AML-193 (cell line): ENCODE data around the gene DDX31.
"Not testable (repeated sequence)": the region's sequence is repeated elsewhere in the genome, so short reads cannot be mapped to it uniquely, and the experiment has no call there.

ENCODE experiments used
- DNase-seq, 2 experiments: peaks; one replicate each; lab custom pipeline; 2025; lab: John Stamatoyannopoulos, UW

The DDX31 gene

GRCh38 chr9:132669698-132670456 lies at the start of gene DDX31:
Gene DDX31, minus strand, starts transcription at chr9:132669983. Its CDS starts 49 bp downstream, at chr9:132669934.
- peak; percentile 60 to 63 for DNase-seq

DNA sequence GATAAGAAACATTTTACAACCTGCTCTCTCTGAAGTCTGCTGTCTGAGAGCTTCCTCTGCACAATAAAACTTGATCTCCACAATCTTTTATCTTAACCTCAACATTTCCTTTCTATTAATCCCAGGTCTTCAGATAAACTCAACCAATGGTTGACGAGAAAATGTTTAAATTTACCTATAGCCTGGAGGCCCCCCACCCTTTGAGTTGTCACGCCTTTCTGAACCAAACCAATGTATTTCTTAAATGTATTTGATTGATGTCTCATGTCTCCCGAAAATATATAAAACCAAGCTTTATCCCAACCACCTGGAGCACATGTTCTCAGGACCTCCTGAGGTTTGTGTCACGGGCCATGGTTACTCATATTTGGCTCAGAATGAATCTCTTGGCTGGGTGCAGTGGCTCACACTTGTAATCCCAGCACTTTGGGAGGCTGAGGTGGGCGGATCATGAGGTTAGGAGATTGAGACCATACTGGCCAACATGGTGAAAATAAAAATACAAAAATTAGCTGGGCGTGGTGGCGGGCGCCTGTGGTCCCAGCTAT lies 48.7 kb upstream of the DDX31 start:
- DNase-seq, result not testable (repeated sequence)

DNA sequence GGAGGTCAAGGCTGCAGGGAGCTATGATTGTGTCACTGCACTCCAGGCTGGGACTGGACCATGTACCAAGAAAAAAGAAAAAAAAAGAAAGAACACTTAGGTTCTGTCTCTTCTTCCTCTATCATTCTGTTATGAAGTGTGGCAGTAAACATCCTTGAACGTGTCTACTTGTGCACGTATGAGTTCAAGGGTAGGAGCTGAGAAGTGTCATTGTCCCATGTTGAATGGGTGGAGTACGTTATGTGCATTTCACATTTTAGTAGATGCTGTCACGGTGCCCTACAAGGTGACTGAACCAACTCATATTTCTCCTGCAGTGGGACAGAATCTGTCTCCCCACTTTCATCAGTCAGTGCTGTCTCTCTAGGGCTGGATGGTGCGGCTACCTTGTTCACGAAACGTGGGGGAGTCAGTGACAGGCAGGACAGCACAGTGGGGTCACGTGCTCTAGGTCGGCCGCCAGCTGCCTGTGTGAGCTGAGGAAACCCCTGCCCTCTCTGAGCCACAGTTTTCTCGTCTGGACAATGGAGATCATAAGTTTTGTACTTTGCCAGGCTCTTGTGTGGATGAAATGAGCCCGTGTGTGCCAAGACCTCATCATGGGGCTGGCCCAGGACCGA lies 47.7 kb upstream of the DDX31 start:
- no peak for DNase-seq

- DNase-seq, result no peak
Observed at GRCh38 chr9:132716007-132716406, 46.2 kb upstream of the DDX31 start.

- no peak for DNase-seq
Observed at GRCh38 chr9:132712753-132713152, 43.0 kb upstream of the DDX31 start.

GRCh38 chr9:132711846-132712245 lies 42.1 kb upstream of the DDX31 start:
- no peak for DNase-seq

DNA sequence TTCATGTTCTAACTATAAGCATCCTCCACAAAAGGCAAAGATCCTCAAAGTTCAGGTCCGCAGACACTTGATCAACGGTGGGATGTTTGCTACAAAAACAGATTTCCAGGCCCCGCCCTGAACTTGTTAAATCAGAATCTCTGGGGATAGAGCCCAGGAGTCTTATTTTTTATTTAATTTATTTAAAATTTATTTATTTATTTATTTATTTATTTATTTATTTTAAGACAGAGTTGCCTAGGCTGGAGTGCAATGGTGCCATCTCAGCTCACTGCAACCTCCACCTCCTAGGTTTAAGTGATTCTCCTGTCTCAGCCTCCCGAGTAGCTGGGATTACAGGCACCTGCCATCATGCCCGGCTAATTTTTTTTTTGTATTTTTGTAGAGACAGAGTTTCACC lies 41.4 kb upstream of the DDX31 start:
- DNase-seq, result not testable (repeated sequence)

- no peak for DNase-seq
Observed at GRCh38 chr9:132710333-132710732, 40.5 kb upstream of the DDX31 start.

- no peak for DNase-seq
Observed at GRCh38 chr9:132708769-132709430, 39.1 kb upstream of the DDX31 start.

DNA sequence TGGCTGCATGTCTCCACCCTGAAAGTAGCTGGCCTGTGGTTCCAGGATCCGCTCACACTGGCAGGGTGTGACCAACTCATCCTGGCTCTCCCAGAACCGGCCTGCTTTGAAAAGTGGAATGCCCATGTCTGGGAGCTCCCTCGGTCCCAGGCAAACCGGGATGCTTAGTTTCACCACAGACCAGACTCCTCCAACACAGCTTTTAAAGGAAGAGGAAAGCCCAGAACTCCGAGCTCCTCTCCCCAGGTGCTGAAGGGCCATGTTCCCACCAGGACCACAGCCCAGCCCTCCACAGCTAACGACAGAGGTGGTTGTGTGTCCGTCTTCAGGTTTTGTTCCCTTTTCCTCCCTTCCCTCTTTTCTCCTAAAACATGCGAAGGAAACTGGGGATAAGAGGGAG lies 38.5 kb upstream of the DDX31 start:
- DNase-seq, result no peak

GRCh38 chr9:132703336-132703735 lies 33.6 kb upstream of the DDX31 start:
- DNase-seq, result no peak

- no peak for DNase-seq
Observed at GRCh38 chr9:132702254-132702653, 32.5 kb upstream of the DDX31 start.

DNA sequence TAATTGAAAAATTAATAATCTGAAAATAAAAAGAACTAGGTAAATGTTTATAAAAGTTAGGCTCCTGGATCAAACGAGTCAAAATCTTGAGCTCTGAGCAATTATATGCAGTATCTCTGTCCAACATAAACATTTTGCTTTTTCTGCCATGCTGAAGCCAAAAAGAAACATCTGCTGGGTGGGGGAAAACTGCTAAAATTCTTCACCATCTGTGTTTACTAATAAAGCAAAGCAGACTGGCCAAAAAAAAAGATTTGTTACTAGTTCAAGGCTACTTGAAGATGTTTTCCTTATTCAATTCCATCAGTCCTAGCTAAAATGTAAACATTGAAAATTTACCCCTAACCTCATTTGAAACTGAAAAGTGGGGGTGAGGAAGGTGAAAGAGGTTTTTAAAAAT lies 30.2 kb upstream of the DDX31 start:
- DNase-seq, result no peak

DNA sequence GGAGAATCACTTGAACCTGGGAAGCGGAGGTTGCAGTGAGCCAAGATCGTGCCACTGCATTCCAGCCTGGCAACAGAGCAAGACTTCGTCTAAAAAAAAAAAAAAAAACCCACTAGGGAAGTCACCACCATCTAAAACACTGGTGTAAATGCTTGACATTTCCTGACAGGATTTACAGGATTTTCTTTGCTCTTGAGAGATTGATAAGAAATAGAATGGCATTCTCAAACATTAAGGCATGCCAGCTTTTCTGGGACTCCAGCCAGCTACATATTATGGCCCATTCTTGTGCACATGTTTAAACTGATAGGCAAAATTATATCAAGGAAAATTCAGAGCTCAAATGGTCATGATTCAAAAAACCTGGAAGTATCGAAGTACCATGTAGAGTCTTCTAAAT lies 29.2 kb upstream of the DDX31 start:
- DNase-seq, result no peak

DNA sequence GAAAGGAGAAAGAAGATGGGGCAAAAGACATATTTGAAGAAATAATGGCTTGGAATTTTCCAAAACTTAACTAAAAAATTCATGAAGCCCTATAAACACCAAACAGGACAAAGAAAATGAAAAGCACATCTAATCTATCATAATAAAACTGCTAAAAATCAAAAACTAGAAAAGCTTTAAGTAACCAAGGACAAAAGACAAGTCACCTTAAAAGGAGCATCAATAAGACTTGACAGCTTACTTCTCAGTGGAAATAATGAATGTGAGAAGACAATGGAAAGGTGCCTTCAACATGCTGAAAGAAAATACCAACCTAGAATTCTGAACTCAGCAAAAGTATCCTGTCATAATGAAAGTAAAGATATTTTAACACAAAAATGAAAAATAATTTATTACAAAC lies 27.4 kb upstream of the DDX31 start:
- DNase-seq, result no peak

DNA sequence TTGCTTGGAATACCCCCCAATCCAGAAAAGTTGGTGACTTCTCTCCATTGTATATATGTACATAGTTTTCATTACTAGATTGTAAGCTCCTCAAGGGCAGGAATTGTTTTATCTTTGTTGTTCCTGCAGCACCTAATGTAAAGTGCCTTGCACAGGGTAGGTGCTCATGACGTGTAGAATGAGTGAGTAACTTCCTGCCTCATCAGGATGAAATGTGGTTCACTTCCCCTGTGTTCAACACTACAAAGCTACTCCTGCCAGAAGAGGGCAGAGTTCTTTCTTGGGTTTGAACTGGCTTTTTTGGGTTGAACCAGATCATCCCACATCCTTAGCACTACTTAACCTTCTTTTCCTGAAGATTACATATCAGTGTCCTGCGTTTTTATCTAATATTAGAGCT lies 24.4 kb upstream of the DDX31 start:
- DNase-seq, result peak; percentile 60 to 66

DNA sequence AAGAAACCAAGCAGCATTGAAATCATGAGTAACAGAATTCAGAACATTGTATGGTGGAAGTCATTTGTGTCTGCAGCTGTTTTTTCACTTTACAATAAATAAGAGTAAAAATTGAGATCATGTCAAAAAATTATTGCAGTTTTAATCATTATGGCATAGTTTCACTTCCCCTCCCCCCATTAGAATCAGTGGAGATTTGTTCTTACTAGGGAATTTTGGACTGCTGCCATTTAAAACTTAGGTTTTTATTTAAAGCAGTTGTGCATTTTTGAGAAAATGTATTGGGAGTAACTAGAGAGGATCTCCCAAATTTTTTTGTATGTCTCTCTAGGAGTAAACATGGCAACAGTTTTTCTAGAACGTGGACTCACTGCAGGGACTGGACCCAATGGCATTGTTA lies 20.9 kb upstream of the DDX31 start:
- DNase-seq, result no peak

GRCh38 chr9:132683873-132684272 lies 14.1 kb upstream of the DDX31 start:
- no peak for DNase-seq

GRCh38 chr9:132681561-132681960 lies 11.8 kb upstream of the DDX31 start:
- no peak for DNase-seq

DNA sequence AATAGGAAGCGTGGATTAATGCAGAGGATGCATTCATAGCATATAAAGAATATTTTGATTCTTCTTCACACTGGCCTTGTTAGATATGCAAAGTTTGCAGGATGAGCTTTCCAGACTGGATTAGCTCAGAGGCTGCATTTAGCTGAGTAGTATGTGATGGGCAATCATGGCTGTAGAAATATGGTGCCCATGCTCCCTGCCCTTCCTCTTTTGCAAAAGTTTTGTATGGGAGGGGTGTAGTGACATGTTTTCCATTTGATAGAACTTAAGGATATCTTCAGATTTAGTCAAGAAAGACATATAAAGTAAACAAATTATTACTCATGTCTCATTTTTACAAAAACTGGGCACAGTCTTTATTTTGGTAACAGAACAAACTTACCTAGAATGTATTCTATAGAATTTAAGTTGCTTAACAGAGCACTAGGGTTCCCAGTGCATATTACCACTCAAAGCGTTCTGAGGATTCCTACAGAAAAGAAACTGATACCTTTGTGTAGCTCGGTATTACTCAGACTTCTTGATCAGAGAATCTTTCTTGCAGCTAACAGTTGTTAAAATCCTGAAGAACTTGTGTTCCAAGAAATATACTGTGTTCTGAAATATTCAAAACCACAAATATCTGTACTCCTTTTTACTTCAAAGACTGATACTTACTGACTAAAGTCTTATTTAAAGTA lies 10.3 kb upstream of the DDX31 start:
- DNase-seq, result no peak

- DNase-seq, result no peak
Observed at GRCh38 chr9:132677976-132678375, 8.2 kb upstream of the DDX31 start.

- no peak for DNase-seq
Observed at GRCh38 chr9:132674485-132674884, 4.7 kb upstream of the DDX31 start.
